ENCODE results near the gene TMEM72. TPM values are rescaled to one million over a fixed set of nuclear protein-coding genes. Genes with fewer than 3 reads are reported as not detected.

The TMEM72 gene
- total and polyA plus RNA-seq, 2 of the 13 experiments (the other 11 are each of a cell fraction or from before 2014, with no cell fraction given) = 0.04 TPM; not detected in 1

GRCh38 chr10:44980309-44981171 lies 69.4 kb downstream of the TMEM72 start (continued):
- no peak for TF ChIP-seq FOSL1 (CRISPR knock-in tag; IDR thresholded peaks at IDR 0.05; ENCODE audit: borderline replicate concordance)
- TF ChIP-seq RFX1 (IDR thresholded peaks at IDR 0.05) = no peak
- 0 out of 2 replicates have a peak, but pooled peaks have one; percentile 2 for TF ChIP-seq MXD4 (CRISPR knock-in tag; IDR thresholded peaks at IDR 0.05)
- TF ChIP-seq ZBTB8A (CRISPR knock-in tag; IDR thresholded peaks at IDR 0.05; ENCODE audit: borderline replicate concordance, low read depth) = 0 out of 2 replicates have a peak, but pooled peaks have one; percentile 56
- TF ChIP-seq NFYB (CRISPR knock-in tag; IDR thresholded peaks at IDR 0.05) = no peak
- TF ChIP-seq ZNF543 (CRISPR knock-in tag; IDR thresholded peaks at IDR 0.05) = no peak
- TF ChIP-seq TBX2 (CRISPR knock-in tag; IDR thresholded peaks at IDR 0.05; ENCODE audit: borderline replicate concordance) = peak; percentile 93
- peak; percentile 51; the same call in 1 of the 2 replicates for TF ChIP-seq CREBL2 (CRISPR knock-in tag; IDR thresholded peaks at IDR 0.05; ENCODE audit: borderline replicate concordance)
- TF ChIP-seq, protein P1, sequence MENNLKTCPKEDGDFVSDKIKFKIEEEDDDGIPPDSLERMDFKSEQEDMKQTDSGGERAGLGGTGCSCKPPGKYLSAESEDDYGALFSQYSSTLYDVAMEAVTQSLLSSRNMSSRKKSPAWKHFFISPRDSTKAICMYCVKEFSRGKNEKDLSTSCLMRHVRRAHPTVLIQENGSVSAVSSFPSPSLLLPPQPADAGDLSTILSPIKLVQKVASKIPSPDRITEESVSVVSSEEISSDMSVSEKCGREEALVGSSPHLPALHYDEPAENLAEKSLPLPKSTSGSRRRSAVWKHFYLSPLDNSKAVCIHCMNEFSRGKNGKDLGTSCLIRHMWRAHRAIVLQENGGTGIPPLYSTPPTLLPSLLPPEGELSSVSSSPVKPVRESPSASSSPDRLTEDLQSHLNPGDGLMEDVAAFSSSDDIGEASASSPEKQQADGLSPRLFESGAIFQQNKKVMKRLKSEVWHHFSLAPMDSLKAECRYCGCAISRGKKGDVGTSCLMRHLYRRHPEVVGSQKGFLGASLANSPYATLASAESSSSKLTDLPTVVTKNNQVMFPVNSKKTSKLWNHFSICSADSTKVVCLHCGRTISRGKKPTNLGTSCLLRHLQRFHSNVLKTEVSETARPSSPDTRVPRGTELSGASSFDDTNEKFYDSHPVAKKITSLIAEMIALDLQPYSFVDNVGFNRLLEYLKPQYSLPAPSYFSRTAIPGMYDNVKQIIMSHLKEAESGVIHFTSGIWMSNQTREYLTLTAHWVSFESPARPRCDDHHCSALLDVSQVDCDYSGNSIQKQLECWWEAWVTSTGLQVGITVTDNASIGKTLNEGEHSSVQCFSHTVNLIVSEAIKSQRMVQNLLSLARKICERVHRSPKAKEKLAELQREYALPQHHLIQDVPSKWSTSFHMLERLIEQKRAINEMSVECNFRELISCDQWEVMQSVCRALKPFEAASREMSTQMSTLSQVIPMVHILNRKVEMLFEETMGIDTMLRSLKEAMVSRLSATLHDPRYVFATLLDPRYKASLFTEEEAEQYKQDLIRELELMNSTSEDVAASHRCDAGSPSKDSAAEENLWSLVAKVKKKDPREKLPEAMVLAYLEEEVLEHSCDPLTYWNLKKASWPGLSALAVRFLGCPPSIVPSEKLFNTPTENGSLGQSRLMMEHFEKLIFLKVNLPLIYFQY (CRISPR knock-in tag; IDR thresholded peaks at IDR 0.05; ENCODE audit: borderline replicate concordance) = 0 out of 2 replicates have a peak, but pooled peaks have one; percentile 32
- peak; percentile 72 for TF ChIP-seq KAT8 (CRISPR knock-in tag; IDR thresholded peaks at IDR 0.05)
- TF ChIP-seq ZSCAN31 (CRISPR knock-in tag; IDR thresholded peaks at IDR 0.05; ENCODE audit: low read depth) = 0 out of 2 replicates have a peak, but pooled peaks have one; percentile 35
- TF ChIP-seq ZNF691 (CRISPR knock-in tag; IDR thresholded peaks at IDR 0.05; ENCODE audit: borderline replicate concordance, low read depth) = peak; percentile 60
- 0 out of 2 replicates have a peak, but pooled peaks have one; percentile 6 for TF ChIP-seq PBX2 (CRISPR knock-in tag; IDR thresholded peaks at IDR 0.05)
- no peak for TF ChIP-seq TCF12 (IDR thresholded peaks at IDR 0.05)
- peak; percentile 32; the same call in 1 of the 2 replicates for TF ChIP-seq TCF12 (CRISPR knock-in tag; IDR thresholded peaks at IDR 0.05)
- TF ChIP-seq MIXL1 (CRISPR knock-in tag; IDR thresholded peaks at IDR 0.05) = peak; percentile 56; the same call in 1 of the 2 replicates
- TF ChIP-seq, protein P2, sequence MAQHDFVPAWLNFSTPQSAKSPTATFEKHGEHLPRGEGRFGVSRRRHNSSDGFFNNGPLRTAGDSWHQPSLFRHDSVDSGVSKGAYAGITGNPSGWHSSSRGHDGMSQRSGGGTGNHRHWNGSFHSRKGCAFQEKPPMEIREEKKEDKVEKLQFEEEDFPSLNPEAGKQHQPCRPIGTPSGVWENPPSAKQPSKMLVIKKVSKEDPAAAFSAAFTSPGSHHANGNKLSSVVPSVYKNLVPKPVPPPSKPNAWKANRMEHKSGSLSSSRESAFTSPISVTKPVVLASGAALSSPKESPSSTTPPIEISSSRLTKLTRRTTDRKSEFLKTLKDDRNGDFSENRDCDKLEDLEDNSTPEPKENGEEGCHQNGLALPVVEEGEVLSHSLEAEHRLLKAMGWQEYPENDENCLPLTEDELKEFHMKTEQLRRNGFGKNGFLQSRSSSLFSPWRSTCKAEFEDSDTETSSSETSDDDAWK (CRISPR knock-in tag; IDR thresholded peaks at IDR 0.05) = no peak
- TF ChIP-seq ZNF451 (CRISPR knock-in tag; IDR thresholded peaks at IDR 0.05) = no peak; the same call in 1 of the 2 replicates
- no peak for TF ChIP-seq ZNF282 (IDR thresholded peaks at IDR 0.05; ENCODE audit: partially characterized antibody)
- TF ChIP-seq MYC (CRISPR knock-in tag; IDR thresholded peaks at IDR 0.05; ENCODE audit: borderline replicate concordance) = peak; percentile 18; the same call in 1 of the 2 replicates
- TF ChIP-seq ZNF891 (CRISPR knock-in tag; IDR thresholded peaks at IDR 0.05) = 0 out of 2 replicates have a peak, but pooled peaks have one; percentile 44
- no peak; the same call in 1 of the 2 replicates for TF ChIP-seq AHR (CRISPR knock-in tag; IDR thresholded peaks at IDR 0.05)
- no peak for TF ChIP-seq ZBTB3 (CRISPR knock-in tag; IDR thresholded peaks at IDR 0.05; ENCODE audit: borderline replicate concordance, low read depth)
